ENCODE measurements around the gene RAD51B. TPM values are rescaled to one million over a fixed set of nuclear protein-coding genes. Genes with fewer than 3 reads are reported as not detected.

RAD51B gene
- total RNA-seq, 1 experiment from 2014 or later, result 23.3 TPM

DNA sequence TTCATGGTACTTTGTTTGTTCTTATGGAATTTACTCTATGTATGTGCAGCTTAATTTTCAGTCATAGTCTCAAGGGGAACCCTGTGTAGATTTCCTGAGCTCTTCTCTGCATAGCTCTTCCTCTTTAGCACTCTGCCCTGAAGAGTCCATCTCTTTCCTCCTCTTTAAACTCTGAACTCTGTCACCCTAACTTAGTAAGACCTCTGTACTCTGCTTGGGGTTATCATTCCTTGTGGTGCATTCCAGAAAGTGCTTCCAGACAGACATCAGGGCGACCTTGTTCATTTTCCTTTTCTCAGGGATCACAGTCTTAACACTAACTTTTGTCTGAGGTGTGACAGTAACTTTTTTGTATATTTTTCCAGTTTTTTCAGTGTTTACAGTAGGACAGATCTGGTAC lies 179.3 kb downstream of the RAD51B start:
- intact Hi-C loops (cut with micrococcal nuclease; ENCODE audit: unreplicated experiment), result no loop called here
- Histone ChIP-seq H3K4me1 (ENCODE audit: insufficient read depth, low read length, poor library complexity, severe bottlenecking) (no peaks in the 10 kb centered on the region), H3K27me3 (replicated peaks; ENCODE audit: insufficient read depth, low read depth, low read length, poor library complexity) (no peaks in the 10 kb centered on the region), H3K36me3 (ENCODE audit: insufficient read depth, low read length, poor library complexity, severe bottlenecking) (no peaks in the 10 kb centered on the region), H3K4me3 (ENCODE audit: low read depth, low read length, poor library complexity, severe bottlenecking) (no peak overlapping the region), H3K27ac (ENCODE audit: low read depth, low read length, poor library complexity, severe bottlenecking) (no peak overlapping the region), H3K9me3 (ENCODE audit: low read depth, low read length, poor library complexity, severe bottlenecking) (peaks cover 3% of the 10 kb centered on the region)
- no TSS peak for BruUV-seq (replicated peaks)
- TF ChIP-seq, protein P1, sequence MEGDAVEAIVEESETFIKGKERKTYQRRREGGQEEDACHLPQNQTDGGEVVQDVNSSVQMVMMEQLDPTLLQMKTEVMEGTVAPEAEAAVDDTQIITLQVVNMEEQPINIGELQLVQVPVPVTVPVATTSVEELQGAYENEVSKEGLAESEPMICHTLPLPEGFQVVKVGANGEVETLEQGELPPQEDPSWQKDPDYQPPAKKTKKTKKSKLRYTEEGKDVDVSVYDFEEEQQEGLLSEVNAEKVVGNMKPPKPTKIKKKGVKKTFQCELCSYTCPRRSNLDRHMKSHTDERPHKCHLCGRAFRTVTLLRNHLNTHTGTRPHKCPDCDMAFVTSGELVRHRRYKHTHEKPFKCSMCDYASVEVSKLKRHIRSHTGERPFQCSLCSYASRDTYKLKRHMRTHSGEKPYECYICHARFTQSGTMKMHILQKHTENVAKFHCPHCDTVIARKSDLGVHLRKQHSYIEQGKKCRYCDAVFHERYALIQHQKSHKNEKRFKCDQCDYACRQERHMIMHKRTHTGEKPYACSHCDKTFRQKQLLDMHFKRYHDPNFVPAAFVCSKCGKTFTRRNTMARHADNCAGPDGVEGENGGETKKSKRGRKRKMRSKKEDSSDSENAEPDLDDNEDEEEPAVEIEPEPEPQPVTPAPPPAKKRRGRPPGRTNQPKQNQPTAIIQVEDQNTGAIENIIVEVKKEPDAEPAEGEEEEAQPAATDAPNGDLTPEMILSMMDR (conservative IDR thresholded peaks at IDR 0.05; ENCODE audit: low read depth, low read length), result no peak
- CTCF ChIA-PET, result no interaction called here
- POLR2A ChIA-PET (ENCODE audit: low non-redundant PET), result no interaction called here
- no peak for DNase-seq (ENCODE audit: low spot score)

DNA sequence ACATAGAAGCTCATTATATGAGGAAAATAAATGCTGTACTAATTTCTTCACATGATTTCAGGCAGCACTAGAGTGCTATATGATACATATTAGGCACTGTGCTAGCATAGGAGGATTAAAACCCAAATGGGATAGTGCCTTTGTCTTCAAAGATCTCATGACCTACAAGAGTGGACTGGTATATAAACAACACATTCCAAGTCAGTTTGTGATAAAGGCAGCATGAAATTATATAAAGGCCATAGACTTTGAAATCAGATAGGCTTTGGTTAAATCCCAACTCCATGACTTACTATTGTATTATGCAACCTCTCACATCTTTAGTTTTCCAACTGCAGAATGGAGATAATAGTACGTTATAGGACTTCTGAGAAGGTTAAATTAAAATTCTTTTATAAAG lies 179.7 kb downstream of the RAD51B start:
- no TSS peak for BruUV-seq (replicated peaks)
- Histone ChIP-seq H3K27ac (ENCODE audit: low read depth, low read length, poor library complexity, severe bottlenecking) (no peak overlapping the region), H3K4me1 (ENCODE audit: insufficient read depth, low read length, poor library complexity, severe bottlenecking) (no peaks in the 10 kb centered on the region), H3K4me3 (ENCODE audit: low read depth, low read length, poor library complexity, severe bottlenecking) (no peak overlapping the region), H3K36me3 (ENCODE audit: insufficient read depth, low read length, poor library complexity, severe bottlenecking) (no peaks in the 10 kb centered on the region), H3K27me3 (replicated peaks; ENCODE audit: insufficient read depth, low read depth, low read length, poor library complexity) (no peaks in the 10 kb centered on the region), H3K9me3 (ENCODE audit: low read depth, low read length, poor library complexity, severe bottlenecking) (peaks cover 3% of the 10 kb centered on the region)
- CTCF ChIA-PET, result no interaction called here
- intact Hi-C loops (cut with micrococcal nuclease; ENCODE audit: unreplicated experiment), result no loop called here
- no peak for DNase-seq (ENCODE audit: low spot score)
- TF ChIP-seq EZH2 (IDR thresholded peaks at IDR 0.05; ENCODE audit: borderline replicate concordance, low read depth, low read length, poor library complexity, severe bottlenecking), result no peak
- TF ChIP-seq, protein P1 (conservative IDR thresholded peaks at IDR 0.05; ENCODE audit: low read depth, low read length), result no peak
- POLR2A ChIA-PET (ENCODE audit: low non-redundant PET), result no interaction called here

DNA sequence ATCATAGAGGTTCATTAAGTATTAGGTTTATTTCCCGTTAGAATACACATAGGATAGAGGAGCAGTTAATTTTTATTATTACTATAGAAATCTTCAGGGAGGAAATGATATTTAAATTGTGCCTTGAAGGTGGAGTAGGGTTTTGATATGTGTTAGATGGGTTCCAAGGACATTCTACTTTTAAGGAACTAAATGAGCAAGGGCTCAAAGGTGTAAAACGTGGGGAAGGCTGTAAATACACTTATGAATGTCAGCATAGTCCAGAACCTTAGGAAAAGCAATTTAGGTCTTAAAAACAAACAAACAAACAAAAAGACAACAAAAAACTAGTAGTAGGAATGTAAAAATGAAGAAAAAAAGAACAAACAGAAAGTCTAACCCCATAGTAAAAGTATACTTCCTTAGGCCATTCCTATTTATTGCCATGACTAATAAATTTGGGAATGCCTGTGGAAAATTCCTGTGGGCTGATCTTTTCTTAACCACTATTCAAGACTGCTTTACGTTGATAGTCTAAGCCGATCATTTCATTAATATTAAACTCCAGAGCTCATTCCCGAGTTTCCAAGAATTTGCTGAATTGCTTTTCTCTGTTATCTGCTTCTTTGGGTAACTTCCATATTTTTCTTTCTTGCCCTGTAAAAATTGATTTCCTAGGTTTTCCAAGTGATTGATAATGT lies 180.3 kb downstream of the RAD51B start:
- no peak for TF ChIP-seq EZH2 (IDR thresholded peaks at IDR 0.05; ENCODE audit: borderline replicate concordance, low read depth, low read length, poor library complexity, severe bottlenecking)
- TF ChIP-seq, protein P1 (conservative IDR thresholded peaks at IDR 0.05; ENCODE audit: low read depth, low read length), result no peak
- no peak overlapping the region for H3K27ac ChIP-seq (ENCODE audit: low read depth, low read length, poor library complexity, severe bottlenecking)
- H3K27me3 ChIP-seq (replicated peaks; ENCODE audit: insufficient read depth, low read depth, low read length, poor library complexity), result no peaks in the 10 kb centered on the region
- no TSS peak for BruUV-seq (replicated peaks)
- intact Hi-C loops (cut with micrococcal nuclease; ENCODE audit: unreplicated experiment), result no loop called here
- H3K4me1 ChIP-seq (ENCODE audit: insufficient read depth, low read length, poor library complexity, severe bottlenecking), result no peaks in the 10 kb centered on the region
- DNase-seq (ENCODE audit: low spot score), result no peak
- H3K36me3 ChIP-seq (ENCODE audit: insufficient read depth, low read length, poor library complexity, severe bottlenecking), result no peaks in the 10 kb centered on the region
- POLR2A ChIA-PET (ENCODE audit: low non-redundant PET), result no interaction called here
- H3K4me3 ChIP-seq (ENCODE audit: low read depth, low read length, poor library complexity, severe bottlenecking), result no peak overlapping the region
- CTCF ChIA-PET, result no interaction called here
- peaks cover 3% of the 10 kb centered on the region for H3K9me3 ChIP-seq (ENCODE audit: low read depth, low read length, poor library complexity, severe bottlenecking)

All from A673 (cell line).